ENCODE data around the gene MLIP.
"Not testable (repeated sequence)": the region's sequence is repeated elsewhere in the genome, so short reads cannot be mapped to it uniquely, and the experiment has no call there.

Gene MLIP

GRCh38 chr6:54151861-54152260 is 40.6 kb downstream of the MLIP start:
- no peak for DNase-seq

- no peak for DNase-seq
Measured at GRCh38 chr6:54156650-54157250, 45.5 kb downstream of the MLIP start.

- DNase-seq = no peak
Measured at GRCh38 chr6:54157405-54157804, 46.2 kb downstream of the MLIP start.

- peak; percentile 64 for DNase-seq
Measured at GRCh38 chr6:54173089-54173488, 61.8 kb downstream of the MLIP start.

- DNase-seq = no peak
Measured at GRCh38 chr6:54179152-54179551, 67.9 kb downstream of the MLIP start.

- no peak for DNase-seq
Measured at GRCh38 chr6:54183616-54184015, 72.4 kb downstream of the MLIP start.

- DNase-seq = no peak
Measured at GRCh38 chr6:54185885-54186284, 74.6 kb downstream of the MLIP start.

- DNase-seq = no peak
Measured at GRCh38 chr6:54188846-54189245, 77.6 kb downstream of the MLIP start.

- DNase-seq = no peak
Measured at GRCh38 chr6:54191461-54191860, 80.2 kb downstream of the MLIP start.

GRCh38 chr6:54192993-54193392 is 81.8 kb downstream of the MLIP start:
- no peak for DNase-seq

GRCh38 chr6:54193560-54193959 is 82.3 kb downstream of the MLIP start:
- DNase-seq = no peak

GRCh38 chr6:54194067-54194466 is 82.8 kb downstream of the MLIP start:
- DNase-seq = peak; percentile 39

- DNase-seq = no peak
Measured at GRCh38 chr6:54195637-54196036, 84.4 kb downstream of the MLIP start.

GRCh38 chr6:54196905-54197304 is 85.7 kb downstream of the MLIP start:
- DNase-seq = no peak

- DNase-seq = no peak
Measured at GRCh38 chr6:54198134-54198533, 86.9 kb downstream of the MLIP start.

GRCh38 chr6:54203474-54204035 is 92.3 kb downstream of the MLIP start:
- DNase-seq = not testable (repeated sequence)

- no peak for DNase-seq
Measured at GRCh38 chr6:54204921-54205591, 93.8 kb downstream of the MLIP start.

- DNase-seq = no peak
Measured at GRCh38 chr6:54206510-54206909, 95.3 kb downstream of the MLIP start.

- DNase-seq = not testable (repeated sequence)
Measured at GRCh38 chr6:54209983-54210382, 98.7 kb downstream of the MLIP start.

GRCh38 chr6:54214286-54214685 is 103.0 kb downstream of the MLIP start:
- no peak for DNase-seq

- no peak for DNase-seq
Measured at GRCh38 chr6:54216336-54216735, 105.1 kb downstream of the MLIP start.

- no peak for DNase-seq
Measured at GRCh38 chr6:54217018-54217417, 105.8 kb downstream of the MLIP start.

GRCh38 chr6:54222217-54222616 is 111.0 kb downstream of the MLIP start:
- DNase-seq = no peak

GRCh38 chr6:54232703-54233102 is 121.5 kb downstream of the MLIP start:
- no peak for DNase-seq

- DNase-seq = no peak
Measured at GRCh38 chr6:54234539-54234938, 123.3 kb downstream of the MLIP start.

All from EL (cell line).